Adrenal gland (tissue), 12 donors: ENCODE measurements around the gene HIVEP1. TPM values are rescaled to one million over a fixed set of nuclear protein-coding genes. Genes with fewer than 3 reads are reported as not detected.

Experiments
- DNase-seq, 7 donors: peaks; one replicate each; pipeline ENCODE4 v3.0.0-alpha.2; 2019 to 2020
- H3K27ac ChIP-seq, 5 donors: fragments of 200-600 bp; sonication (generic) in 4 of 5; 1 replicate in 3 of 5; 2 replicates in 2 of 5; pipeline versions ENCODE4 v1.5.1 to v1.8.0; 2016 to 2020; ENCODE audit warnings: mild to moderate bottlenecking in 1 of 5
- H3K27me3 ChIP-seq: fragments of 200-600 bp; 2 replicates; pipeline ENCODE4 v1.8.0; 2021
- H3K36me3 ChIP-seq, 2 donors: fragments of 200-600 bp; replicated peaks in 1 of 2; 1 replicate in 1 of 2; 2 replicates in 1 of 2; pipeline versions ENCODE4 v1.5.1 to v1.8.0; 2018 to 2022
- H3K4me1 ChIP-seq, 2 donors: fragments of 200-600 bp; replicated peaks in 1 of 2; 1 replicate in 1 of 2; 2 replicates in 1 of 2; pipeline versions ENCODE4 v1.5.1 to v1.8.0; 2018 to 2021
- H3K4me3 ChIP-seq, 4 donors: fragments of 200-600 bp; sonication (generic) in 3 of 4; one replicate each; pipeline ENCODE4 v1.5.1; 2016 to 2018
- H3K9me3 ChIP-seq, 3 donors: fragments of 200-600 bp; sonication (generic) in 1 of 3; replicated peaks in 1 of 3; 1 replicate in 2 of 3; 2 replicates in 1 of 3; pipeline versions ENCODE4 v1.5.1 to v1.8.0; 2016 to 2021
- POLR2A ChIP-seq, 2 donors: fragments of 450-650 bp; IDR thresholded peaks; one replicate each; pipeline ENCODE4 v1.6.1; 2017; ENCODE audit warnings: antibody characterized with exemption in 2 of 2, mild to moderate bottlenecking in 2 of 2, moderate library complexity in 1 of 2
- WGBS, 4 donors: extraction: QIAGEN DNeasy Blood & Tissue Kit in 2 of 4; methylation state at CpG; one replicate each; pipeline versions ENCODE4 v1.1.5 to v1.1.7; 2013 to 2017; 5-methylcytosine and 5-hydroxymethylcytosine counted together
- intact Hi-C, 2 donors: fragments of 100-400 bp; cut with DNase I; formaldehyde crosslinking; loops; one replicate each; pipeline versions ENCODE4 v1.14.1 to v1.15.0; 2022 to 2023
- polyA plus RNA-seq, 3 donors: library from polyadenylated mRNA; stranded (reverse); fragments of 200-250 nt in 2 of 3; fragments of 350-450 nt in 1 of 3; fragmentation: Illumina TruSeq in 1 of 3; extraction: RNeasy Lipid Tissue Mini Kit (QIAGEN cat#74804) in 1 of 3; gene quantifications; one replicate each; pipeline ENCODE4 v1.2.3, GENCODE V29; 2013 to 2014
- total RNA-seq, 9 donors: library from RNA; depleted of rRNA in 4 of 9; stranded (reverse); fragments of >200 nt in 4 of 9; fragments of 120-200 nt in 1 of 9; fragmentation: NEBNext Ultra II Directional in 1 of 9; extraction: Animal tissue kit (Norgen Biotek cat#: 25700) in 1 of 9; gene quantifications; one replicate each; pipeline versions ENCODE4 v1.1.0 to v1.2.4, GENCODE V29; 2013 to 2023
- TF ChIP-seq, protein P1 (sequence below), 6 experiments: fragments of 450-650 bp in 4 of 6; fragments of 200-600 bp in 2 of 6; sonication (generic) in 1 of 6; IDR thresholded peaks; 1 replicate in 5 of 6; 2 replicates in 1 of 6; pipeline versions ENCODE4 v1.5.1 to v1.8.0; 2016 to 2021; ENCODE audit warnings: antibody characterized with exemption in 6 of 6, mild to moderate bottlenecking in 2 of 6, moderate library complexity in 1 of 6
- donor health status: healthy with polysubstance abuse.
- donor health status: Bipolar disorder and iron deficiency.
- donor health status: DM: yes; HTN: yes; CAD: no.
- donor health status: DM: no; HTN: no; CAD: no.
- donor health status: DM: no; HTN: no; CAD: no.
- donor health status: DM: yes; HTN: yes; CAD: no.

HIVEP1 gene
- total and polyA plus RNA-seq, 12 donors = 3.6 to 22.3 (median 11.9) TPM

DNA sequence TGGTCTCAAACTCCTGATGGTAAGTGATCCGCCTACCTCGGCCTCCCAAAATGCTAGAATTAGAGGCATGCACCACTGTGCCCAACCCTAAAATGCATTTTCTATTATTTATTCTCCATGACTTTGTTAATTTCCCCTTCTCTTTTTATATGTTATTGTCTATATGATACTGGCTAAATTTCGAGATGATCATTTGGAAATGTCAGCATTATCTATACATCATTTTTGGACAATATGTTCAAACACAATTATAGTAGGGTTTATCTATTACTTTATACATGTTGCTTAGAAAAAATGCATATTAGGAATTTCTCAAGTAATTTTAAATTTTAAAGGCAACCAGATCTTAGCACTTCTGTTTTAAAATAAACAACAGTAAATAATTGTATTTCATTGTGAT, 34.4 kb upstream of the HIVEP1 start:
- H3K4me1 ChIP-seq = peaks cover 5% of the 10 kb centered on the region in 2 donors
- no peak for DNase-seq
- peaks cover 6% of the 10 kb centered on the region for H3K27me3 ChIP-seq
- no peaks in the 10 kb centered on the region for H3K36me3 ChIP-seq
- no peak overlapping the region for H3K27ac ChIP-seq
- TF ChIP-seq, protein P1, sequence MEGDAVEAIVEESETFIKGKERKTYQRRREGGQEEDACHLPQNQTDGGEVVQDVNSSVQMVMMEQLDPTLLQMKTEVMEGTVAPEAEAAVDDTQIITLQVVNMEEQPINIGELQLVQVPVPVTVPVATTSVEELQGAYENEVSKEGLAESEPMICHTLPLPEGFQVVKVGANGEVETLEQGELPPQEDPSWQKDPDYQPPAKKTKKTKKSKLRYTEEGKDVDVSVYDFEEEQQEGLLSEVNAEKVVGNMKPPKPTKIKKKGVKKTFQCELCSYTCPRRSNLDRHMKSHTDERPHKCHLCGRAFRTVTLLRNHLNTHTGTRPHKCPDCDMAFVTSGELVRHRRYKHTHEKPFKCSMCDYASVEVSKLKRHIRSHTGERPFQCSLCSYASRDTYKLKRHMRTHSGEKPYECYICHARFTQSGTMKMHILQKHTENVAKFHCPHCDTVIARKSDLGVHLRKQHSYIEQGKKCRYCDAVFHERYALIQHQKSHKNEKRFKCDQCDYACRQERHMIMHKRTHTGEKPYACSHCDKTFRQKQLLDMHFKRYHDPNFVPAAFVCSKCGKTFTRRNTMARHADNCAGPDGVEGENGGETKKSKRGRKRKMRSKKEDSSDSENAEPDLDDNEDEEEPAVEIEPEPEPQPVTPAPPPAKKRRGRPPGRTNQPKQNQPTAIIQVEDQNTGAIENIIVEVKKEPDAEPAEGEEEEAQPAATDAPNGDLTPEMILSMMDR (IDR thresholded peaks at IDR 0.05) = no peak
- no peak overlapping the region for H3K4me3 ChIP-seq
- WGBS, 4 donors = 89 to 99% (median 90%) methylated on average over 3 of the region's 3 CpGs
- H3K9me3 ChIP-seq = no peaks in the 10 kb centered on the region
- intact Hi-C loops = no loop called here

DNA sequence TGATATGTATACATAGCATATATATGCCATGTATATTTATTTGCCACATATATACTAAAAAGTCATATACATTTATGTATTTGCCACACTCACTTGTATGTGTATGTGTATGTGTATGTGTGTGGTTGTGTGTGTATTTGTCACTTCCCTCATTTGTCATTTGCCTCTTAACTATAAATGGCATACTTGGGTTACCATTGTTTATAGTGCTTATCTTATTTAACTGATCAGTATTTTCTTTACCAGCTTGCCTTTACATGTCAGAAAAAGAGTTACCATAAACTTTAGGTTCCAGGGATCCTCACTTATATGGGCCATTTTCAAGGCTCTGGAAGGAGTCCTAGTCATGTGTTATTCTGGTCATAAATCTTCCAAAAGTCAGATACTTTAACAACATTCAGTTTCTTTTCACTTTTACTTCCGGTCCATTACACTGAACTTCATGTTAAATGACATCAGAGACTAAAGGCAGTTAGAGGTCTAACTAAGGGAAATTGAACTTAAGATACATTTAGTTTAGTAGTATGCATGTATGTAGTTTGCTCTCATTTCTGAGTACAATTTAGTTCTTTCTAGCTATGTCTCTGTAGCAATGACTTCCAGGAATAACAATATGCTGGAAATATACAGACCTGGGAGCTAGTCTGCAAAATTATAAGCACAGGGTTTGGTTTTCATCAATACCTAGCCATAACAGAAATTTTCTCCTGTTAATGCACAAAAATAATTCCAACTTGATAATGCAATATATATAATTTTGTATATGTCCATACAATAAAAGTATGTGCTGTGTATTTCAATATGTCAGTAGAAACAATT, 33.7 kb upstream of the HIVEP1 start:
- H3K27me3 ChIP-seq = peaks cover 6% of the 10 kb centered on the region
- no peak overlapping the region for H3K27ac ChIP-seq
- H3K4me1 ChIP-seq = peaks cover 5% of the 10 kb centered on the region in 2 donors
- H3K36me3 ChIP-seq = no peaks in the 10 kb centered on the region
- TF ChIP-seq, protein P1 (IDR thresholded peaks at IDR 0.05) = no peak
- TF ChIP-seq POLR2A (IDR thresholded peaks at IDR 0.05) = no peak
- no peaks in the 10 kb centered on the region for H3K9me3 ChIP-seq
- no peak overlapping the region for H3K4me3 ChIP-seq
- WGBS, 4 donors = 16 to 36% (median 29%) methylated on average over 1 of the region's 1 CpG
- DNase-seq = no peak
- intact Hi-C loops = no loop called here

DNA sequence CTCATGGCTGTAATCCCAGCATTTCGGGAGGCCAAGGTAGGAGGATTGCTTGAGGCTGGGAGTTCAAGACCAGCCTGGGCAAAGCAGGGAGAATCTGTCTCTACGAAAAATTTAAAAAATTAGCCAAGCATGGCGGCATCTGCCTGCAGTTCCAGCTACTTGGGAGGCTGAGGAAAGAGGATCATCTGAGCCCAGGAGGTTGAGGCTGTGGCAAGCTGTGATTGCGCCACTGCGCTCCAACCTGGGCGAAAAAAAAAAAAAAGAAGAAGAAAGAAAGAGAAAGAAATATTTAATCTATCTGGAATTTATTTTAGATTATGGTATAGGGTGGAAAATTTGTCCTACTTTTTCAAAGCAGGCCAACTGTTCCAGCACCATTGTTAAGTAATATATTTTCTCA, 32.2 kb upstream of the HIVEP1 start:
- H3K36me3 ChIP-seq = no peaks in the 10 kb centered on the region
- H3K9me3 ChIP-seq = no peaks in the 10 kb centered on the region
- intact Hi-C loops = no loop called here
- H3K4me3 ChIP-seq = no peak overlapping the region
- peaks cover 6% of the 10 kb centered on the region for H3K27me3 ChIP-seq
- no peaks in the 10 kb centered on the region for H3K4me1 ChIP-seq
- no peak overlapping the region for H3K27ac ChIP-seq
- TF ChIP-seq POLR2A (IDR thresholded peaks at IDR 0.05) = no peak
- TF ChIP-seq, protein P1 (IDR thresholded peaks at IDR 0.05) = no peak
- 92 to 96% (median 93%) methylated on average over 6 of the region's 6 CpGs for WGBS, 4 donors
- no peak for DNase-seq

DNA sequence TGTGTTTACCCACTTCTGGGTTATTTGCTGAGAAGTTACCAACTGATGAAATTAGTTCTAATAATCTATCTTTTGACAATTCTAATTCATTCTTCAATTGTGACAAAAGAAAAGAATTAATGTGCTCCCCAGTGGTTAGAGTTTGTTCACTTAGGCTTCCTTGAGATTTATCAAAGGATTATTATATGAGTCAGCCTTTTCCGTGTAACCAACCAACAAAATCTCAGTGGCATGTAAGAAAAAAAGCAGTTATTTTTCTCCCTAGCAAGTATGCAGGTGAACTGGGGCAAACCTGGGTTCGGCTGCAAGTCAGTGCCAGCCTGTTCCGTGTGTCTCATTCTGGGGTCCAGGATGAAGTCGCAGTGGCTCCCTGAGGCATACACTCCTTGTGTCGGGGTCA, 28.8 kb upstream of the HIVEP1 start:
- Histone ChIP-seq H3K27ac (no peak overlapping the region), H3K9me3 (no peaks in the 10 kb centered on the region), H3K4me1 (no peaks in the 10 kb centered on the region), H3K36me3 (no peaks in the 10 kb centered on the region), H3K27me3 (peaks cover 6% of the 10 kb centered on the region), H3K4me3 (no peak overlapping the region)
- 73 to 82% (median 79%) methylated on average over 5 of the region's 5 CpGs for WGBS, 4 donors
- intact Hi-C loops = no loop called here
- DNase-seq = no peak
- no peak for TF ChIP-seq POLR2A (IDR thresholded peaks at IDR 0.05)
- TF ChIP-seq, protein P1 (IDR thresholded peaks at IDR 0.05) = no peak
